SK-N-SH treated with all-trans-retinoic acid at 6 μM for 48 hours (cell line): Measurements from ENCODE around the gene SYNPO.

Experiments used
- ARNTL ChIP-seq: fragments of 450-650 bp; formaldehyde crosslinking; IDR thresholded peaks from 2 replicates; pipeline ENCODE4 v1.5.0; 2020; ENCODE audit warnings: low read depth, mild to moderate bottlenecking, moderate library complexity, borderline replicate concordance
- ISL1 ChIP-seq: fragments of 250-450 bp; sonication (Bioruptor Pico); IDR thresholded peaks from 2 replicates; pipeline ENCODE4 v2.1.2; 2022; ENCODE audit warnings: mild to moderate bottlenecking, moderate library complexity
- OSR1 ChIP-seq: fragments of 250-450 bp; sonication (Bioruptor Pico); IDR thresholded peaks from 2 replicates; pipeline ENCODE4 v1.8.0; 2022; ENCODE audit warnings: moderate library complexity, mild to moderate bottlenecking, inconsistent platforms
- RARB ChIP-seq: fragments of 250-450 bp; sonication (Bioruptor Pico); IDR thresholded peaks from 2 replicates; pipeline ENCODE4 v1.8.0; 2021; ENCODE audit warnings: mild to moderate bottlenecking, moderate library complexity
- TOX ChIP-seq: fragments of 250-450 bp; sonication (Bioruptor Pico); IDR thresholded peaks from 2 replicates; pipeline ENCODE4 v1.8.0; 2021; ENCODE audit warnings: mild to moderate bottlenecking, moderate library complexity, borderline replicate concordance
- ZC3H10 ChIP-seq: fragments of 250-450 bp; sonication (Bioruptor Pico); IDR thresholded peaks from 2 replicates; pipeline ENCODE4 v1.5.1; 2021; ENCODE audit warnings: mild to moderate bottlenecking, moderate library complexity
- ZFP3 ChIP-seq: fragments of 250-450 bp; sonication (Bioruptor Pico); IDR thresholded peaks from 2 replicates; pipeline ENCODE4 v1.5.0; 2020; ENCODE audit warnings: mild to moderate bottlenecking, moderate library complexity
- ZNF8 ChIP-seq: fragments of 450-650 bp; formaldehyde crosslinking; IDR thresholded peaks from 2 replicates; pipeline ENCODE4 v1.5.0; 2020; ENCODE audit warnings: mild to moderate bottlenecking, moderate library complexity
- TF ChIP-seq, protein P1 (sequence below): fragments of 250-450 bp; sonication (Bioruptor Pico); IDR thresholded peaks from 2 replicates; pipeline ENCODE4 v1.5.0; 2020; ENCODE audit warnings: mild to moderate bottlenecking, moderate library complexity
- TF ChIP-seq, protein P2 (sequence below): fragments of 250-450 bp; sonication (Bioruptor Pico); IDR thresholded peaks from 2 replicates; pipeline ENCODE4 v1.8.0; 2020; ENCODE audit warnings: mild to moderate bottlenecking, moderate library complexity, borderline replicate concordance
- TF ChIP-seq, protein P3 (sequence below): fragments of 250-450 bp; sonication (Bioruptor Pico); IDR thresholded peaks from 2 replicates; pipeline ENCODE4 v1.8.0; 2021; ENCODE audit warnings: low read depth, mild to moderate bottlenecking, moderate library complexity, borderline replicate concordance
- TF ChIP-seq, protein P4 (sequence below): fragments of 250-450 bp; sonication (Bioruptor Pico); IDR thresholded peaks from 2 replicates; pipeline ENCODE4 v1.5.1; 2020; ENCODE audit warnings: low read depth, mild to moderate bottlenecking, moderate library complexity

DNA sequence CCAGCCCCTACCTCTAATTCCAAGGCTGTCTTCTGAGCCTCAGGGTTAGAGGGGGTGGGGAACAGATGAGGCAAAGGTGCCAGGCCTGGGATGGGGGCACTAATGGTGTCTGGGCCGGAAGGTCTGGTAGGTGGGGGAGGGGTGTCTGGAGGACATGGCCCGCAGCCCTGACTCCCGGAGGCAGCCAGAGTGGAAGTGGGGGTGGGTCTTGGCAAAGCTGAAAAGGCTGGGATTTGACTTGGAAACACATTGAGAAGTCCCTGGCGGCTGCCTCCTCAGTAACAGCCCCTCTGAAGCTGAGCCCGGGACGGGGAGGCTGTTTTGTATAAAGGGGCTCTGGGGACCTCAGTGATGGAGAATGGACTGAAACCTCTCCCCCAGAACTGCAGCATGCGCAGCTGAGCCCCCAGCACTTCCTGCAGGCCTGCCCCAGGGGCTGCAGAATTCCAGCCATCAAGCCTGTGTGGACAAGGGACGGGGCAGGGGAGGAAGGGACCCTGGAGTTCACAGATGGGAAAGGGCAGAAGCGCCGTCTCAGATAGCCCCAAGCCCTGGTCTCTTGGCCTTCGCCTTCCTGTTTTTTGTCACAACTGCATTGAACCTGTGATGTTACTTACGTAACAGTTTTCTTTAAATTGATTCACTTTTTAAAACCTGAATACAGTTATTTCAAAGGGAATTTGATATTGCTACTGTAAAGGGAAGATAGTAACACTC, 49.3 kb upstream of the SYNPO start:
- TF ChIP-seq ISL1 (no peak), ARNTL (no peak), OSR1 (CRISPR knock-in tag) (no peak), ZNF8 (no peak), ZFP3 (CRISPR knock-in tag) (no peak), ZC3H10 (CRISPR knock-in tag) (no peak), TOX (CRISPR knock-in tag) (no peak), RARB (no peak)
- TF ChIP-seq, protein P1, sequence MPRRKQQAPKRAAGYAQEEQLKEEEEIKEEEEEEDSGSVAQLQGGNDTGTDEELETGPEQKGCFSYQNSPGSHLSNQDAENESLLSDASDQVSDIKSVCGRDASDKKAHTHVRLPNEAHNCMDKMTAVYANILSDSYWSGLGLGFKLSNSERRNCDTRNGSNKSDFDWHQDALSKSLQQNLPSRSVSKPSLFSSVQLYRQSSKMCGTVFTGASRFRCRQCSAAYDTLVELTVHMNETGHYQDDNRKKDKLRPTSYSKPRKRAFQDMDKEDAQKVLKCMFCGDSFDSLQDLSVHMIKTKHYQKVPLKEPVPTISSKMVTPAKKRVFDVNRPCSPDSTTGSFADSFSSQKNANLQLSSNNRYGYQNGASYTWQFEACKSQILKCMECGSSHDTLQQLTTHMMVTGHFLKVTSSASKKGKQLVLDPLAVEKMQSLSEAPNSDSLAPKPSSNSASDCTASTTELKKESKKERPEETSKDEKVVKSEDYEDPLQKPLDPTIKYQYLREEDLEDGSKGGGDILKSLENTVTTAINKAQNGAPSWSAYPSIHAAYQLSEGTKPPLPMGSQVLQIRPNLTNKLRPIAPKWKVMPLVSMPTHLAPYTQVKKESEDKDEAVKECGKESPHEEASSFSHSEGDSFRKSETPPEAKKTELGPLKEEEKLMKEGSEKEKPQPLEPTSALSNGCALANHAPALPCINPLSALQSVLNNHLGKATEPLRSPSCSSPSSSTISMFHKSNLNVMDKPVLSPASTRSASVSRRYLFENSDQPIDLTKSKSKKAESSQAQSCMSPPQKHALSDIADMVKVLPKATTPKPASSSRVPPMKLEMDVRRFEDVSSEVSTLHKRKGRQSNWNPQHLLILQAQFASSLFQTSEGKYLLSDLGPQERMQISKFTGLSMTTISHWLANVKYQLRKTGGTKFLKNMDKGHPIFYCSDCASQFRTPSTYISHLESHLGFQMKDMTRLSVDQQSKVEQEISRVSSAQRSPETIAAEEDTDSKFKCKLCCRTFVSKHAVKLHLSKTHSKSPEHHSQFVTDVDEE (CRISPR knock-in tag) = peak; percentile 40; the same call in 1 of the 2 replicates
- TF ChIP-seq, protein P2, sequence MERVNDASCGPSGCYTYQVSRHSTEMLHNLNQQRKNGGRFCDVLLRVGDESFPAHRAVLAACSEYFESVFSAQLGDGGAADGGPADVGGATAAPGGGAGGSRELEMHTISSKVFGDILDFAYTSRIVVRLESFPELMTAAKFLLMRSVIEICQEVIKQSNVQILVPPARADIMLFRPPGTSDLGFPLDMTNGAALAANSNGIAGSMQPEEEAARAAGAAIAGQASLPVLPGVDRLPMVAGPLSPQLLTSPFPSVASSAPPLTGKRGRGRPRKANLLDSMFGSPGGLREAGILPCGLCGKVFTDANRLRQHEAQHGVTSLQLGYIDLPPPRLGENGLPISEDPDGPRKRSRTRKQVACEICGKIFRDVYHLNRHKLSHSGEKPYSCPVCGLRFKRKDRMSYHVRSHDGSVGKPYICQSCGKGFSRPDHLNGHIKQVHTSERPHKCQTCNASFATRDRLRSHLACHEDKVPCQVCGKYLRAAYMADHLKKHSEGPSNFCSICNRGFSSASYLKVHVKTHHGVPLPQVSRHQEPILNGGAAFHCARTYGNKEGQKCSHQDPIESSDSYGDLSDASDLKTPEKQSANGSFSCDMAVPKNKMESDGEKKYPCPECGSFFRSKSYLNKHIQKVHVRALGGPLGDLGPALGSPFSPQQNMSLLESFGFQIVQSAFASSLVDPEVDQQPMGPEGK (CRISPR knock-in tag) = 0 out of 2 replicates have a peak, but pooled peaks have one; percentile 38
- TF ChIP-seq, protein P3, sequence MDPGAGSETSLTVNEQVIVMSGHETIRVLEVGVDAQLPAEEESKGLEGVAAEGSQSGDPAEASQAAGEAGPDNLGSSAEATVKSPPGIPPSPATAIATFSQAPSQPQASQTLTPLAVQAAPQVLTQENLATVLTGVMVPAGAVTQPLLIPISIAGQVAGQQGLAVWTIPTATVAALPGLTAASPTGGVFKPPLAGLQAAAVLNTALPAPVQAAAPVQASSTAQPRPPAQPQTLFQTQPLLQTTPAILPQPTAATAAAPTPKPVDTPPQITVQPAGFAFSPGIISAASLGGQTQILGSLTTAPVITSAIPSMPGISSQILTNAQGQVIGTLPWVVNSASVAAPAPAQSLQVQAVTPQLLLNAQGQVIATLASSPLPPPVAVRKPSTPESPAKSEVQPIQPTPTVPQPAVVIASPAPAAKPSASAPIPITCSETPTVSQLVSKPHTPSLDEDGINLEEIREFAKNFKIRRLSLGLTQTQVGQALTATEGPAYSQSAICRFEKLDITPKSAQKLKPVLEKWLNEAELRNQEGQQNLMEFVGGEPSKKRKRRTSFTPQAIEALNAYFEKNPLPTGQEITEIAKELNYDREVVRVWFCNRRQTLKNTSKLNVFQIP (CRISPR knock-in tag) = no peak
- TF ChIP-seq, protein P4, sequence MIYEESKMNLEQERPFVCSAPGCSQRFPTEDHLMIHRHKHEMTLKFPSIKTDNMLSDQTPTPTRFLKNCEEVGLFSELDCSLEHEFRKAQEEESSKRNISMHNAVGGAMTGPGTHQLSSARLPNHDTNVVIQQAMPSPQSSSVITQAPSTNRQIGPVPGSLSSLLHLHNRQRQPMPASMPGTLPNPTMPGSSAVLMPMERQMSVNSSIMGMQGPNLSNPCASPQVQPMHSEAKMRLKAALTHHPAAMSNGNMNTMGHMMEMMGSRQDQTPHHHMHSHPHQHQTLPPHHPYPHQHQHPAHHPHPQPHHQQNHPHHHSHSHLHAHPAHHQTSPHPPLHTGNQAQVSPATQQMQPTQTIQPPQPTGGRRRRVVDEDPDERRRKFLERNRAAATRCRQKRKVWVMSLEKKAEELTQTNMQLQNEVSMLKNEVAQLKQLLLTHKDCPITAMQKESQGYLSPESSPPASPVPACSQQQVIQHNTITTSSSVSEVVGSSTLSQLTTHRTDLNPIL = no peak
